Heart right ventricle (tissue), 16 donors: ENCODE measurements around the gene ERP44. TPM values are rescaled to one million over a fixed set of nuclear protein-coding genes. Genes with fewer than 3 reads are reported as not detected.
"Not testable (repeated sequence)": the region's sequence is repeated elsewhere in the genome, so short reads cannot be mapped to it uniquely, and the experiment has no call there.

ENCODE experiments used
- ATAC-seq, 8 donors: fragments of 200-7000 bp; cut with Tn5 transposase; one replicate each; pipeline ENCODE4 v1.9.1; 2020; ENCODE audit warnings: mild to moderate bottlenecking in 8 of 8, moderate library complexity in 8 of 8, moderate number of reproducible peaks in 1 of 8
- DNase-seq, 2 donors: peaks; one replicate each; pipeline ENCODE4 v3.0.0-alpha.2; 2020
- H3K27ac ChIP-seq, 10 donors: fragments of 200-600 bp; sonication (generic) in 2 of 10; one replicate each; pipeline versions ENCODE4 v1.5.0 to v1.8.0; 2020 to 2022; ENCODE audit warnings: mild to moderate bottlenecking in 3 of 10
- H3K27me3 ChIP-seq, 7 donors: fragments of 200-600 bp; one replicate each; pipeline ENCODE4 v1.8.0; 2021 to 2022; ENCODE audit warnings: mild to moderate bottlenecking in 2 of 7
- H3K36me3 ChIP-seq, 9 donors: fragments of 200-600 bp; sonication (generic) in 1 of 9; one replicate each; pipeline versions ENCODE4 v1.5.0 to v1.8.0; 2020 to 2022; ENCODE audit warnings: mild to moderate bottlenecking in 2 of 9
- H3K4me1 ChIP-seq, 9 donors: fragments of 200-600 bp; sonication (generic) in 1 of 9; one replicate each; pipeline versions ENCODE4 v1.5.0 to v1.8.0; 2020 to 2022; ENCODE audit warnings: mild to moderate bottlenecking in 4 of 9
- H3K4me3 ChIP-seq, 10 donors: fragments of 200-600 bp; sonication (generic) in 2 of 10; one replicate each; pipeline versions ENCODE4 v1.5.0 to v1.8.0; 2020 to 2022; ENCODE audit warnings: mild to moderate bottlenecking in 7 of 10, moderate library complexity in 2 of 10
- H3K9me3 ChIP-seq, 11 donors: fragments of 200-600 bp in 10 of 11; sonication (generic) in 2 of 11; one replicate each; pipeline versions ENCODE4 v1.5.0 to v1.8.0; 2013 to 2022; ENCODE audit warnings: mild to moderate bottlenecking in 2 of 11, control low read depth in 1 of 11, moderate library complexity in 1 of 11
- WGBS, 2 donors: extraction: QIAGEN DNeasy Blood & Tissue Kit; methylation state at CpG; one replicate each; pipeline ENCODE4 v1.1.7; 2013; ENCODE audit warnings: inconsistent platforms in 1 of 2; 5-methylcytosine and 5-hydroxymethylcytosine counted together
- intact Hi-C, 10 donors: fragments of 100-400 bp; cut with DNase I; formaldehyde crosslinking; loops; one replicate each; pipeline versions ENCODE4 v1.11.1 to v1.14.2; 2022
- long read RNA-seq, 3 donors: library from polyadenylated mRNA; unstranded; transcript quantifications; one replicate each; pipeline ENCODE4 v2.0.0, GENCODE V29; 2020 to 2021
- polyA plus RNA-seq, 2 donors: library from polyadenylated mRNA; stranded (reverse); fragments of 200-250 nt; gene quantifications; one replicate each; pipeline ENCODE4 v1.2.3, GENCODE V29; 2013
- total RNA-seq, 10 donors: library from RNA; stranded (reverse); fragmentation: NEBNext Ultra II Directional in 3 of 10; extraction: Animal tissue kit (Norgen Biotek cat#: 25700) in 3 of 10; gene quantifications; one replicate each; pipeline versions ENCODE4 v1.2.1 to v1.2.4, GENCODE V29; 2021 to 2023
- TF ChIP-seq, protein P1 (sequence below), 9 donors: fragments of 200-600 bp; sonication (generic) in 2 of 9; IDR thresholded peaks; one replicate each; pipeline versions ENCODE4 v1.5.0 to v1.8.0; 2021 to 2022; ENCODE audit warnings: antibody characterized with exemption in 9 of 9, mild to moderate bottlenecking in 5 of 9, moderate library complexity in 1 of 9
- donor health status: Arrhythmogenic right ventricular cardiomyopathy.
- donor health status: ischemic (EF 13 %, LVEDD 7.1; RV severe dilation, severe dysfunction).
- donor health status: healthy with polysubstance abuse.
- donor health status: DM: no; HTN: yes; CAD: no.
- donor health status: DM: no; HTN: no; CAD: no.
- donor health status: ischemic (EF 25% LVEDD 6.9; RV normal size, moderate dysfunction).
- donor health status: ischemic (EF 25% LVEDD 5.7; RV mildly dilated, moderate dysfunction).
- donor health status: healthy.
- donor health status: DM: yes; HTN: yes; CAD: no.
- donor health status: Ischemic cardiomyopathy.
- donor health status: ischemic (EF 35%, LVEDD 5.7; RV mildly dilated, moderate dysfunction).
- donor health status: nonischemic (EF 11% LVEDD 7.7; RV severe dilation, severe dysfunction).
- donor health status: DM: yes; HTN: yes; CAD: no.
- donor health status: PGD.
- donor health status: ischemic (EF 29% LVEDD 5.4; RV normal size, mild dysfunction).
- donor health status: nonischemic (EF 23%, LVEDD 6.1; RV moderate dilation, normal function).

ERP44 gene
- 10 to 100 TPM; 11.9 to 19.8 (median 14.8) TPM for total RNA-seq
- polyA plus RNA-seq, result 10 to 100 TPM; 15.6 to 19.5 TPM
- long read RNA-seq, donor 1, full-length matches to known transcripts, result 57 of 63 reads
- long read RNA-seq, donor 1, partial matches to known transcripts, result 4 of 63 reads
- long read RNA-seq, donor 1, other reads (novel, unspliced or antisense), result 2 of 63 reads
- long read RNA-seq, donor 2, full-length matches to known transcripts, result 55 of 57 reads
- long read RNA-seq, donor 2, partial matches to known transcripts, result 1 of 57 reads
- long read RNA-seq, donor 2, other reads (novel, unspliced or antisense), result 1 of 57 reads
- long read RNA-seq, donor 3, full-length matches to known transcripts, result 223 of 246 reads
- long read RNA-seq, donor 3, partial matches to known transcripts, result 4 of 246 reads
- long read RNA-seq, donor 3, other reads (novel, unspliced or antisense), result 19 of 246 reads

DNA sequence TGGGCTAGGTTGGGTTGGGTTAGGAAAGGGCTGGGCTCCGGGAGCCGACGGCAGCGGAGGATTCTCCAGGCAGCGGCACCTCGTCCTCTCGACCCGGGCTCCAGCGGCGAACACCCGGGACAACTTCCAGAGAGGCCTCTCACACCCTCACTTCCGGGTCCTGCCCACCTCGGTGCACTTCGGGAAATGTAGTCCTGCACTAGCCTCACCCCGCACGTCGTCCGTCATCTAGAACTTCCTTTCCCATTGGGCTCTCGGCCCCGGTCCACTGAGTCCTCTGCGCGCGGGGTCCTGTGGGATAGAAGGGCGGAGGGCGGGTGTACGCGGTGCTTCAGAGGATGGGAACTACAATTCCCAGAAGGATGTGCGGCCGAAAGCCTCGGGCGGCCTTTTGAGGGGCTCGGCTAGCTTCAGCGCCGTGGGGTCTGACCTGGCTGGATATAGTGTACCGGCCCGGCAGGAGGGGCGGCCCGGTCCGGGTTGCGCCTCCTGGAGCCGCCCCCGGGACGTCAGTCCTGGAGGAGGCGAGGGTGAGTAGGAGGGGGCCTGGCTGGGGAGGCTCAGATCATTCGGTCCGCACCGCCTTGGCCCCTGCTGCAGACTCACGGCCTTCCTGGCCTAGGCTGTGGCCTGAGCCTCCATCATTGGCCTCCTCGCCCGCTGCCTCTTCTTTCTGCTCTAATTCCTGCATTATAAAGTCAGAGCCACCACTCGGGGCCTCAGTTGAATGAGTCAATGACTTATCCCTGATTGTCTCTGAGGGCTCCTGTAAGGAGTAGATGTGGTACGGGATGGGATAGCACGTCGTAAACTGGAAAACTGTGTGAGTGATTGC lies at the start of gene ERP44, which contains the start of gene INVS:
Gene ERP44, minus strand, starts transcription at position 114 of the 835 bp plus-strand sequence. CDS start 160 bp downstream, outside the sequence.
Gene INVS, plus strand, starts transcription at position 357 of the 835 bp plus-strand sequence. CDS start 5,279 bp downstream, outside the sequence.
- 0% methylated on average over 54 of the region's 54 CpGs for WGBS, 2 donors
- peaks cover 0 to 24% (median under 1%) of the 10 kb centered on the region in 9 donors for H3K36me3 ChIP-seq
- H3K4me1 ChIP-seq, result peaks cover 0 to 39% (median 34%) of the 10 kb centered on the region in 9 donors
- no peaks in the 10 kb centered on the region for H3K9me3 ChIP-seq
- no peaks in the 10 kb centered on the region for H3K27me3 ChIP-seq
- intact Hi-C loops, result loop anchor here in 5 of 10 donors (2.0 to 10.0 kb wide), 5 partner anchors 37 to 874 kb away; partner anchors contain the start of genes NR4A3 (in 2 of the 5), ALG2 (in 1 of the 5) and SEC61B (in 1 of the 5)
- ATAC-seq (peak; percentile 99 to 100 (median 99)), DNase-seq (peak; percentile 97 to 100)
- H3K27ac ChIP-seq, result peak within 1 kb of the TSS; percentile 80 to 95 (median 92)
- TF ChIP-seq, protein P1, sequence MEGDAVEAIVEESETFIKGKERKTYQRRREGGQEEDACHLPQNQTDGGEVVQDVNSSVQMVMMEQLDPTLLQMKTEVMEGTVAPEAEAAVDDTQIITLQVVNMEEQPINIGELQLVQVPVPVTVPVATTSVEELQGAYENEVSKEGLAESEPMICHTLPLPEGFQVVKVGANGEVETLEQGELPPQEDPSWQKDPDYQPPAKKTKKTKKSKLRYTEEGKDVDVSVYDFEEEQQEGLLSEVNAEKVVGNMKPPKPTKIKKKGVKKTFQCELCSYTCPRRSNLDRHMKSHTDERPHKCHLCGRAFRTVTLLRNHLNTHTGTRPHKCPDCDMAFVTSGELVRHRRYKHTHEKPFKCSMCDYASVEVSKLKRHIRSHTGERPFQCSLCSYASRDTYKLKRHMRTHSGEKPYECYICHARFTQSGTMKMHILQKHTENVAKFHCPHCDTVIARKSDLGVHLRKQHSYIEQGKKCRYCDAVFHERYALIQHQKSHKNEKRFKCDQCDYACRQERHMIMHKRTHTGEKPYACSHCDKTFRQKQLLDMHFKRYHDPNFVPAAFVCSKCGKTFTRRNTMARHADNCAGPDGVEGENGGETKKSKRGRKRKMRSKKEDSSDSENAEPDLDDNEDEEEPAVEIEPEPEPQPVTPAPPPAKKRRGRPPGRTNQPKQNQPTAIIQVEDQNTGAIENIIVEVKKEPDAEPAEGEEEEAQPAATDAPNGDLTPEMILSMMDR (IDR thresholded peaks at IDR 0.05), result no peak
- H3K4me3 ChIP-seq, result peak within 1 kb of the TSS; percentile 75 to 99 (median 92)

GRCh38 chr9:100145976-100146375 lies 47.2 kb upstream of the ERP44 start:
- not testable (repeated sequence) for H3K9me3 ChIP-seq, ATAC-seq, H3K4me3 ChIP-seq, DNase-seq, H3K27me3 ChIP-seq, H3K4me1 ChIP-seq, H3K27ac ChIP-seq, H3K36me3 ChIP-seq
- WGBS, 2 donors, result 87 to 89% methylated on average over 8 of the region's 8 CpGs
- intact Hi-C loops, result loop anchor here in 1 of 10 donors (10.0 kb wide), 1 partner anchor 49 kb away; no protein-coding TSS in a partner anchor

DNA sequence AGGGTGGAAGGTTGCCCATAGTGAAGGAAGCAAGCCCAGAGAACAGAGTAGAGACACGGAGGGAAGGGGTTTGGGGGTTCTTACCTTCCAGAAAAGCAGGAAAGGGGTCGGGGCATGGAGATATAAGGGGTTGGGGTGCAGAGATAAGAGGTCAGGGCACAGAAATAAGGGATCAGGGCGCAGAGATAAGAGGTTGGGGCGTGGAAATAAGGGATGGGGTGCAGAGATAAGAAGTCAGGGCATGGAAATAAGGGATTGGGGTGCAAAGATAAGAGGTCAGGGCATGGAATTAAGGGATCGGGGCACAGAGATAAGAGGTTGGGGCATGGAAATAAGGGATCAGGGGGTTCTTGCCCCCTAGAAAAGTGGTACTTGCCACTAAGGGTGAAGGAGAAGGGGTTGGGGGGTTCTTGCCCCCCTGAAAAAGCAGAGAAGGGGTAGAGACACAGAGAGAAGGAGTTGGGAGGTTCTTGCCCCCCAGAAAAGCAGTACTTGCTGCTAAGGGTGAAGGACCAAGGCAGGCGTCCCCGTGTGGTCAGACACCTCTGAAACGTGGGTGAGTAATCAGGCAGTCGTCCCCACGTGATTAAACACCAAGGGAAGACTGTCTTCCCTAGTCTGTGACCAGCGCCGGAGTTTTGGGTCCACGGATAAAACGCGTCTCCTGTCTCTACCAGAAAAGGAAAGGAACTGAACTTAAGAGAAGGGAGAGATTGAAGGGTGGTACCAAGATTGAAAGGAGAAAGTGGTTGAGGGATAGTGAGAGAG lies 46.6 kb upstream of the ERP44 start:
- not testable (repeated sequence) for H3K4me3 ChIP-seq, DNase-seq, H3K9me3 ChIP-seq, H3K27ac ChIP-seq, H3K4me1 ChIP-seq, H3K27me3 ChIP-seq, ATAC-seq, H3K36me3 ChIP-seq
- WGBS, 2 donors, result 88 to 90% methylated on average over 15 of the region's 15 CpGs
- intact Hi-C loops, result loop anchor here in 1 of 10 donors (10.0 kb wide), 1 partner anchor 49 kb away; no protein-coding TSS in a partner anchor

GRCh38 chr9:100141862-100142261 lies 43.1 kb upstream of the ERP44 start:
- DNase-seq, H3K36me3 ChIP-seq, H3K4me3 ChIP-seq, H3K27me3 ChIP-seq, H3K4me1 ChIP-seq, H3K9me3 ChIP-seq, H3K27ac ChIP-seq, ATAC-seq: not testable (repeated sequence)
- intact Hi-C loops, result loop anchor here in 1 of 10 donors (10.0 kb wide), 1 partner anchor 53 kb away; no protein-coding TSS in a partner anchor
- 93% methylated on average over 8 to 9 of the region's 9 CpGs for WGBS, 2 donors

DNA sequence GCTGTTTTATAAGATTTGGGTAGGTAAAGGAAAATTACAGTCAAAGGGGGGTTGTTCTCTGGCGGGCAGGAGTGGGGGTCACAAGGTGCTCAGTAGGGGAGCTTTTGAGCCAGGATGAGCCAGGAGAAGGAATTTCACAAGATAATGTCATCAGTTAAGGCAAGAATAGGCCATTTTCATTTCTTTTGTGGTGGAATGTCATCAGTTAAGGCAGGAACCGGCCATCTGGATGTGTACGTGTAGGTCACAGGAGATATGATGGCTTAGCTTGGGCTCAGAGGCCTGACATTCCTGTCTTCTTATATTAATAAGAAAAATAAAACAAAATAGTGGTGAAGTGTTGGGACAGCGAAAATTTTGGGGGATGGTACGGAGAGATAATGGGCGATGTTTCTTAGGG lies 41.5 kb upstream of the ERP44 start:
- ATAC-seq, H3K4me3 ChIP-seq, H3K9me3 ChIP-seq, H3K27me3 ChIP-seq, DNase-seq, H3K36me3 ChIP-seq, H3K27ac ChIP-seq, H3K4me1 ChIP-seq: not testable (repeated sequence)
- intact Hi-C loops, result loop anchor here in 1 of 10 donors (10.0 kb wide), 1 partner anchor 54 kb away; no protein-coding TSS in a partner anchor
- 97 to 98% methylated on average over 5 to 6 of the region's 6 CpGs for WGBS, 2 donors
